Measurements from ENCODE around the gene ETS1. TPM values are rescaled to one million over a fixed set of nuclear protein-coding genes. Genes with fewer than 3 reads are reported as not detected.

ETS1 gene
- total and polyA plus RNA-seq, 11 donors, result 18.4 to 101 (median 45.3) TPM

- DNase-seq (no peak), ATAC-seq (no peak)
- intact Hi-C loops (cut with DNase I), result loop anchor here in 2 of 10 donors (5.0 to 10.0 kb wide), 3 partner anchors 52 to 118 kb away; no protein-coding TSS in a partner anchor
- Histone ChIP-seq H3K4me1 (peaks cover 0 to 44% (median 10%) of the 10 kb centered on the region in 12 donors), H3K36me3 (no peaks in the 10 kb centered on the region), H3K4me3 (no peak overlapping the region), H3K27me3 (no peaks in the 10 kb centered on the region), H3K9me3 (no peaks in the 10 kb centered on the region), H3K27ac (peak overlapping the region in 2 of 12 donors; percentile 4 to 33)
- no peak for TF ChIP-seq POLR2A (IDR thresholded peaks at IDR 0.05)
- TF ChIP-seq CTCF (IDR thresholded peaks at IDR 0.05), result no peak
- 84 to 89% (median 89%) methylated on average over 4 of the region's 4 CpGs for WGBS, 4 donors
Measured at GRCh38 chr11:128412847-128413791, 174.2 kb downstream of the ETS1 start.

- intact Hi-C loops (cut with DNase I), result loop anchor here in 2 of 10 donors (5.0 to 10.0 kb wide), 3 partner anchors 53 to 117 kb away; no protein-coding TSS in a partner anchor
- 62 to 75% (median 70%) methylated on average over 5 of the region's 5 CpGs for WGBS, 4 donors
Measured at GRCh38 chr11:128411812-128412211, 175.5 kb downstream of the ETS1 start.

GRCh38 chr11:128411150-128411549 is 176.2 kb downstream of the ETS1 start:
- H3K27me3 ChIP-seq, result no peaks in the 10 kb centered on the region
- H3K27ac ChIP-seq, result peak overlapping the region in 2 of 12 donors; percentile 24 to 63
- DNase-seq (no peak), ATAC-seq (no peak)
- intact Hi-C loops (cut with DNase I), result loop anchor here in 2 of 10 donors (5.0 to 10.0 kb wide), 3 partner anchors 54 to 116 kb away; no protein-coding TSS in a partner anchor
- no peak for TF ChIP-seq POLR2A (IDR thresholded peaks at IDR 0.05)
- TF ChIP-seq CTCF (IDR thresholded peaks at IDR 0.05), result no peak
- no peaks in the 10 kb centered on the region for H3K9me3 ChIP-seq
- no peaks in the 10 kb centered on the region for H3K36me3 ChIP-seq
- H3K4me3 ChIP-seq, result no peak overlapping the region
- peaks cover 0 to 40% (median 5%) of the 10 kb centered on the region in 12 donors for H3K4me1 ChIP-seq

More at GRCh38 chr11:128411812-128412211, 175.5 kb downstream of the ETS1 start:
- peak in 1 of 5 donors; percentile 27 for DNase-seq
- no peak overlapping the region for H3K4me3 ChIP-seq
- ATAC-seq, result peak in 2 of 4 donors; percentile 31 to 71
- peak overlapping the region in 9 of 12 donors; percentile 7 to 63 (median 43) for H3K27ac ChIP-seq
- no peaks in the 10 kb centered on the region for H3K36me3 ChIP-seq
- H3K9me3 ChIP-seq, result no peaks in the 10 kb centered on the region
- no peak for TF ChIP-seq CTCF (IDR thresholded peaks at IDR 0.05)
- no peak for TF ChIP-seq POLR2A (IDR thresholded peaks at IDR 0.05)
- H3K4me1 ChIP-seq, result peaks cover 0 to 39% (median 6%) of the 10 kb centered on the region in 12 donors
- no peaks in the 10 kb centered on the region for H3K27me3 ChIP-seq

DNA sequence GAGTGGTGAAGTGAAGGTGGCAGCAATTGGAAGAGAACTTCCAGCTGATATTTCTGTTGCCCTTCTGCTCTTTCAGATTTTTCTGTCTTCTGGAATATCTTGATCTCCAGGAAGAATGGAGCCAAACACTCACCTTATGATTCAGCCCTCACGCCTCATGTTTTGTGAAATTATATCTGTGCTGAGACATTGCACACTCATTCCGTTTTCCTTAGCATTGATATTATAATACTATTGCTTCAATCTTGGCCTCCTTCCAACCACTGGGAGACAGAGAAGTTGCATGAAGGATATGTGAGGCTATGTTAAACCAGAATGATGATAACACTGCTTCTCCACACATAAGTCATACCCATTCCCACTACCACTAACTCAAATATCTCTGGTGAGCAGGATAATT is 177.9 kb downstream of the ETS1 start:
- no peak for ATAC-seq
- peaks cover 0 to 51% (median 11%) of the 10 kb centered on the region in 12 donors for H3K4me1 ChIP-seq
- DNase-seq, result no peak
- no peaks in the 10 kb centered on the region for H3K27me3 ChIP-seq
- no peak overlapping the region for H3K27ac ChIP-seq
- no peak overlapping the region for H3K4me3 ChIP-seq
- no peak for TF ChIP-seq POLR2A (IDR thresholded peaks at IDR 0.05)
- no peak for TF ChIP-seq CTCF (IDR thresholded peaks at IDR 0.05)
- WGBS, 4 donors, result 73 to 80% (median 75%) methylated on average over 2 of the region's 2 CpGs
- H3K36me3 ChIP-seq, result no peaks in the 10 kb centered on the region
- intact Hi-C loops (cut with DNase I), result loop anchor here in 1 of 10 donors (5.0 kb wide), 1 partner anchor 57 kb away; no protein-coding TSS in a partner anchor
- H3K9me3 ChIP-seq, result no peaks in the 10 kb centered on the region

Data from heart left ventricle (tissue), 16 donors.